ENCODE results near the gene ABI2. TPM values are rescaled to one million over a fixed set of nuclear protein-coding genes. Genes with fewer than 3 reads are reported as not detected.
A peak's percentile ranks its signal among the peaks of the same experiment; 100 is the strongest.
"Not testable (repeated sequence)": the region's sequence is repeated elsewhere in the genome, so short reads cannot be mapped to it uniquely, and the experiment has no call there.

ABI2 gene
- polyA plus RNA-seq, result 10 to 100 TPM; 17.3 to 19.0 (median 17.6) TPM

- H3K9me3 Mint-ChIP-seq, result no peaks in the 10 kb centered on the region
Measured at GRCh38 chr2:203327901-203328759, at the start of gene ABI2. TSS of gene ABI2 (plus strand) at chr2:203328394. CDS start at chr2:203328515, 121 bp downstream.

GRCh38 chr2:203279288-203279687, 48.9 kb upstream of the ABI2 start:
- Mint-ChIP-seq H3K27me3 (ENCODE audit: low read depth in 3 of 3) (peaks cover 0 to 2% (median 0%) of the 10 kb centered on the region in 3 donors), H3K9me3 (no peaks in the 10 kb centered on the region), H3K4me3 (no peak overlapping the region), H3K27ac (no peak overlapping the region), H3K4me1 (peaks cover 7 to 10% of the 10 kb centered on the region in 2 donors), H3K36me3 (peaks cover 8 to 44% (median 15%) of the 10 kb centered on the region in 3 donors)
- no peak for DNase-seq

More at GRCh38 chr2:203327901-203328759, at the start of gene ABI2:
- peak within 1 kb of the TSS; percentile 75 to 93 (median 85) for H3K27ac Mint-ChIP-seq
- H3K4me1 Mint-ChIP-seq, result peaks cover 17 to 27% of the 10 kb centered on the region in 2 donors
- peak within 1 kb of the TSS; percentile 90 to 94 (median 93) for H3K4me3 Mint-ChIP-seq
- DNase-seq, result peak; percentile 57 to 65 (median 65)
- H3K27me3 Mint-ChIP-seq (ENCODE audit: low read depth in 3 of 3), result peaks cover 2 to 7% (median 4%) of the 10 kb centered on the region in 3 donors
- H3K36me3 Mint-ChIP-seq, result no peaks in the 10 kb centered on the region

- no peak for DNase-seq
- peaks cover 0 to 2% (median 0%) of the 10 kb centered on the region in 3 donors for H3K27me3 Mint-ChIP-seq (ENCODE audit: low read depth in 3 of 3)
- H3K27ac Mint-ChIP-seq, result no peak overlapping the region
- H3K4me3 Mint-ChIP-seq, result no peak overlapping the region
- peaks cover 7 to 10% of the 10 kb centered on the region in 2 donors for H3K4me1 Mint-ChIP-seq
- peaks cover 10 to 53% (median 17%) of the 10 kb centered on the region in 3 donors for H3K36me3 Mint-ChIP-seq
- no peaks in the 10 kb centered on the region for H3K9me3 Mint-ChIP-seq
Measured at GRCh38 chr2:203280428-203281064, 47.6 kb upstream of the ABI2 start.

GRCh38 chr2:203282101-203282500, 46.1 kb upstream of the ABI2 start:
- peaks cover 0 to 2% (median 0%) of the 10 kb centered on the region in 3 donors for H3K27me3 Mint-ChIP-seq (ENCODE audit: low read depth in 3 of 3)
- no peak overlapping the region for H3K4me3 Mint-ChIP-seq
- peaks cover 6 to 54% (median 17%) of the 10 kb centered on the region in 3 donors for H3K36me3 Mint-ChIP-seq
- DNase-seq, result no peak
- no peak overlapping the region for H3K27ac Mint-ChIP-seq
- H3K9me3 Mint-ChIP-seq, result no peaks in the 10 kb centered on the region
- H3K4me1 Mint-ChIP-seq, result peaks cover 7 to 10% of the 10 kb centered on the region in 2 donors

GRCh38 chr2:203286532-203286931, 41.7 kb upstream of the ABI2 start:
- Mint-ChIP-seq H3K4me3 (no peak overlapping the region), H3K4me1 (peaks cover 7 to 10% of the 10 kb centered on the region in 2 donors), H3K9me3 (no peaks in the 10 kb centered on the region), H3K36me3 (peaks cover 9 to 36% (median 11%) of the 10 kb centered on the region in 3 donors), H3K27me3 (ENCODE audit: low read depth in 3 of 3) (peaks cover 0 to 2% (median 0%) of the 10 kb centered on the region in 3 donors), H3K27ac (no peak overlapping the region)
- no peak for DNase-seq

GRCh38 chr2:203301667-203302066, 26.5 kb upstream of the ABI2 start:
- peaks cover 1 to 8% (median 7%) of the 10 kb centered on the region in 3 donors for H3K36me3 Mint-ChIP-seq
- no peaks in the 10 kb centered on the region for H3K9me3 Mint-ChIP-seq
- no peak for DNase-seq
- H3K27ac Mint-ChIP-seq, result no peak overlapping the region
- no peaks in the 10 kb centered on the region for H3K4me1 Mint-ChIP-seq
- H3K4me3 Mint-ChIP-seq, result no peak overlapping the region
- peaks cover 0 to 2% (median 0%) of the 10 kb centered on the region in 3 donors for H3K27me3 Mint-ChIP-seq (ENCODE audit: low read depth in 3 of 3)

GRCh38 chr2:203302586-203302985, 25.6 kb upstream of the ABI2 start:
- H3K36me3 Mint-ChIP-seq, result peaks cover under 1 to 13% (median 12%) of the 10 kb centered on the region in 3 donors
- H3K27me3 Mint-ChIP-seq (ENCODE audit: low read depth in 3 of 3); DNase-seq; H3K9me3 Mint-ChIP-seq; H3K4me1 Mint-ChIP-seq; H3K27ac Mint-ChIP-seq; H3K4me3 Mint-ChIP-seq: not testable (repeated sequence)

GRCh38 chr2:203310688-203311436, 17.3 kb upstream of the ABI2 start:
- peaks cover 3 to 9% of the 10 kb centered on the region in 2 donors for H3K4me1 Mint-ChIP-seq
- no peaks in the 10 kb centered on the region for H3K9me3 Mint-ChIP-seq
- no peak overlapping the region for H3K27ac Mint-ChIP-seq
- H3K36me3 Mint-ChIP-seq, result peaks cover 12 to 27% (median 18%) of the 10 kb centered on the region in 3 donors
- DNase-seq, result no peak
- no peak overlapping the region for H3K4me3 Mint-ChIP-seq
- no peaks in the 10 kb centered on the region for H3K27me3 Mint-ChIP-seq (ENCODE audit: low read depth in 3 of 3)

GRCh38 chr2:203326356-203326755, 1.8 kb upstream of the ABI2 start:
- Mint-ChIP-seq H3K36me3 (no peaks in the 10 kb centered on the region), H3K4me1 (peaks cover 17 to 27% of the 10 kb centered on the region in 2 donors), H3K27ac (peak overlapping the region in 2 of 6 donors; percentile 38 to 39), H3K4me3 (peak overlapping the region in 4 of 5 donors; percentile 17 to 45 (median 32)), H3K9me3 (no peaks in the 10 kb centered on the region), H3K27me3 (ENCODE audit: low read depth in 3 of 3) (peaks cover 2 to 7% (median 4%) of the 10 kb centered on the region in 3 donors)
- no peak for DNase-seq

- H3K9me3 Mint-ChIP-seq, result no peaks in the 10 kb centered on the region
- peaks cover 2 to 7% (median 4%) of the 10 kb centered on the region in 3 donors for H3K27me3 Mint-ChIP-seq (ENCODE audit: low read depth in 3 of 3)
- no peaks in the 10 kb centered on the region for H3K36me3 Mint-ChIP-seq
- H3K4me3 Mint-ChIP-seq, result peak overlapping the region; percentile 86 to 93 (median 89)
- DNase-seq, result no peak
- H3K4me1 Mint-ChIP-seq, result peaks cover 17 to 27% of the 10 kb centered on the region in 2 donors
- H3K27ac Mint-ChIP-seq, result peak overlapping the region; percentile 75 to 93 (median 85)
Measured at GRCh38 chr2:203327582-203327900, 653 bp upstream of the ABI2 start.

GRCh38 chr2:203328760-203329540, 756 bp downstream of the ABI2 start:
- Mint-ChIP-seq H3K27me3 (ENCODE audit: low read depth in 3 of 3) (peaks cover 2 to 7% (median 4%) of the 10 kb centered on the region in 3 donors), H3K36me3 (no peaks in the 10 kb centered on the region), H3K4me3 (peak overlapping the region; percentile 90 to 93 (median 90)), H3K27ac (peak overlapping the region in 5 of 6 donors; percentile 39 to 73 (median 66)), H3K9me3 (no peaks in the 10 kb centered on the region), H3K4me1 (peaks cover 17 to 27% of the 10 kb centered on the region in 2 donors)
- DNase-seq, result peak; percentile 38 to 40 (median 38)

- Mint-ChIP-seq H3K27me3 (ENCODE audit: low read depth in 3 of 3) (peaks cover 2 to 7% (median 4%) of the 10 kb centered on the region in 3 donors), H3K27ac (peak overlapping the region in 3 of 6 donors; percentile 8 to 18 (median 12)), H3K4me1 (peaks cover 17 to 27% of the 10 kb centered on the region in 2 donors), H3K4me3 (peak overlapping the region; percentile 1 to 93 (median 90)), H3K36me3 (no peaks in the 10 kb centered on the region), H3K9me3 (no peaks in the 10 kb centered on the region)
- no peak for DNase-seq
Measured at GRCh38 chr2:203330434-203330833, 2.2 kb downstream of the ABI2 start.

- no peaks in the 10 kb centered on the region for H3K9me3 Mint-ChIP-seq
- H3K36me3 Mint-ChIP-seq, result no peaks in the 10 kb centered on the region
- H3K4me1 Mint-ChIP-seq, result no peaks in the 10 kb centered on the region
- no peak for DNase-seq
- no peak overlapping the region for H3K27ac Mint-ChIP-seq
- H3K4me3 Mint-ChIP-seq, result no peak overlapping the region
- no peaks in the 10 kb centered on the region for H3K27me3 Mint-ChIP-seq (ENCODE audit: low read depth in 3 of 3)
Measured at GRCh38 chr2:203338322-203338721, 10.1 kb downstream of the ABI2 start.

Measured in immature natural killer cell (primary cell).